Left ventricle myocardium superior (tissue), 1 donor: ENCODE data around the gene CAPN2. TPM values are rescaled to one million over a fixed set of nuclear protein-coding genes. Genes with fewer than 3 reads are reported as not detected.

ENCODE experiments used
- ATAC-seq: fragments of 200-7000 bp; cut with Tn5 transposase; one replicate; pipeline ENCODE4 v1.9.1; 2020; ENCODE audit warnings: mild to moderate bottlenecking, moderate library complexity
- DNase-seq: peaks from one replicate; pipeline ENCODE4 v3.0.0-alpha.2; 2020
- intact Hi-C: fragments of 100-400 bp; cut with micrococcal nuclease; formaldehyde crosslinking; loops from one replicate; pipeline ENCODE4 v1.11.0; 2022
- total RNA-seq: library from RNA; stranded (reverse); fragmentation: NEBNext Ultra II Directional; extraction: Animal tissue kit (Norgen Biotek cat#: 25700); gene quantifications from one replicate; pipeline ENCODE4 v1.2.1, GENCODE V29; 2021
- donor health status: DM: no; HTN: yes; CAD: no; lungs with severe emphysema.

CAPN2 gene
- total RNA-seq, 1 donor from 2014 or later = 76.9 TPM

GRCh38 chr1:223771814-223772770 lies 59.8 kb downstream of the CAPN2 start:
- DNase-seq = peak; percentile 71
- peak; percentile 86 for ATAC-seq
- intact Hi-C loops = no loop called here

- ATAC-seq (no peak), DNase-seq (no peak)
- intact Hi-C loops = no loop called here
Measured at GRCh38 chr1:223772771-223773160, 60.4 kb downstream of the CAPN2 start.

GRCh38 chr1:223774134-223774814 lies 61.9 kb downstream of the CAPN2 start:
- ATAC-seq = no peak

GRCh38 chr1:223775054-223775453 lies 62.7 kb downstream of the CAPN2 start:
- intact Hi-C loops = no loop called here
- DNase-seq = no peak

More at GRCh38 chr1:223774134-223774814, 61.9 kb downstream of the CAPN2 start:
- DNase-seq = no peak
- intact Hi-C loops = no loop called here

GRCh38 chr1:223775711-223776074 lies 63.4 kb downstream of the CAPN2 start:
- intact Hi-C loops = no loop called here
- DNase-seq = no peak
- ATAC-seq = no peak

More at GRCh38 chr1:223775054-223775453, 62.7 kb downstream of the CAPN2 start:
- ATAC-seq = peak; percentile 38

GRCh38 chr1:223776075-223776814 lies 63.9 kb downstream of the CAPN2 start:
- intact Hi-C loops = no loop called here
- DNase-seq = no peak
- ATAC-seq = peak; percentile 28

- no peak for ATAC-seq
- intact Hi-C loops = no loop called here
- DNase-seq = no peak
Measured at GRCh38 chr1:223776826-223777454, 64.6 kb downstream of the CAPN2 start.

- intact Hi-C loops = no loop called here
- DNase-seq = no peak
- ATAC-seq = no peak
Measured at GRCh38 chr1:223780318-223780717, 68.0 kb downstream of the CAPN2 start.

GRCh38 chr1:223780949-223781348 lies 68.6 kb downstream of the CAPN2 start:
- DNase-seq (no peak), ATAC-seq (no peak)
- intact Hi-C loops = no loop called here

- DNase-seq = no peak
- intact Hi-C loops = no loop called here
Measured at GRCh38 chr1:223783676-223784075, 71.3 kb downstream of the CAPN2 start.

GRCh38 chr1:223784541-223784940 lies 72.2 kb downstream of the CAPN2 start:
- DNase-seq (no peak), ATAC-seq (peak; percentile 57)
- intact Hi-C loops = no loop called here

More at GRCh38 chr1:223783676-223784075, 71.3 kb downstream of the CAPN2 start:
- no peak for ATAC-seq

- intact Hi-C loops = no loop called here
- no peak for DNase-seq
- ATAC-seq = no peak
Measured at GRCh38 chr1:223785808-223786207, 73.5 kb downstream of the CAPN2 start.

- ATAC-seq (no peak), DNase-seq (no peak)
- intact Hi-C loops = no loop called here
Measured at GRCh38 chr1:223788746-223789415, 76.5 kb downstream of the CAPN2 start.

GRCh38 chr1:223792046-223792445 lies 79.7 kb downstream of the CAPN2 start:
- no peak for ATAC-seq
- intact Hi-C loops = no loop called here

GRCh38 chr1:223793716-223794115 lies 81.4 kb downstream of the CAPN2 start:
- intact Hi-C loops = no loop called here
- no peak for DNase-seq
- ATAC-seq = no peak

More at GRCh38 chr1:223792046-223792445, 79.7 kb downstream of the CAPN2 start:
- DNase-seq = no peak

GRCh38 chr1:223794136-223794880 lies 82.0 kb downstream of the CAPN2 start:
- intact Hi-C loops = no loop called here
- no peak for DNase-seq
- no peak for ATAC-seq

GRCh38 chr1:223796210-223796609 lies 83.9 kb downstream of the CAPN2 start:
- ATAC-seq (no peak), DNase-seq (no peak)
- intact Hi-C loops = no loop called here

GRCh38 chr1:223802032-223802431 lies 89.7 kb downstream of the CAPN2 start:
- DNase-seq (no peak), ATAC-seq (no peak)
- intact Hi-C loops = no loop called here
